ENCODE results near the gene FRAS1. TPM values are rescaled to one million over a fixed set of nuclear protein-coding genes. Genes with fewer than 3 reads are reported as not detected.

The FRAS1 gene
- total and polyA plus RNA-seq, 8 donors: 4.7 to 21.5 (median 14.7) TPM

GRCh38 chr4:78184584-78184983, 127.5 kb downstream of the FRAS1 start:
- no peak for TF ChIP-seq CTCF (IDR thresholded peaks at IDR 0.05)
- ATAC-seq (no peak), DNase-seq (no peak)

DNA sequence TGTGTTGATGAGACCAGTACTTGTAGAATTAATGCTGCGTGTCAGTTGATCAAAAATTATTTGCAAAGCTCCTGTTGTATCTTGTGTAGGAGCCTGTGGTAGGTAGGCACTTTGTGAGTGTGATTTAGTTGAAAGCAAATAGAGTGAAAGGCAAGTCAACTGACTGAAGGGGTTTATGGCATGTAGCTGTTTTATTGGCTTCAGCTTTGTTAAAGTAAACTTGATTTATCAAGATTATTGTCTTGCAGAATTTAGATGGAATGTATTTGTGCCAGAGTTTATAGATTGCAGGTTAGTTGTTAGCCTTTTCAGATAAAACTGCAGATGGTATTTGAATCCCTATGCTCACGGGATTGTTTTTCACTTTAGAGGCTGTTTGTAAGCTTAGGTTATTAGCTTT, 128.0 kb downstream of the FRAS1 start:
- intact Hi-C loops (cut with DNase I): no loop called here
- no peak overlapping the region for H3K4me3 ChIP-seq
- DNase-seq: no peak
- FAIRE-seq: no peak
- no peaks in the 10 kb centered on the region for H3K27me3 ChIP-seq
- no peaks in the 10 kb centered on the region for H3K9me3 ChIP-seq
- H3K27ac ChIP-seq: no peak overlapping the region
- no peaks in the 10 kb centered on the region for H3K36me3 ChIP-seq
- peaks cover 0 to 14% (median 13%) of the 10 kb centered on the region in 3 donors for H3K4me1 ChIP-seq
- ATAC-seq: peak; percentile 16 to 66 (median 46)
- TF ChIP-seq CTCF (IDR thresholded peaks at IDR 0.05): no peak
- 30 to 33% methylated on average over 2 of the region's 2 CpGs for WGBS, 2 donors

More at GRCh38 chr4:78184584-78184983, 127.5 kb downstream of the FRAS1 start:
- peak overlapping the region in 1 of 4 donors; percentile 4 for H3K27ac ChIP-seq
- H3K36me3 ChIP-seq: no peaks in the 10 kb centered on the region
- peaks cover 0 to 16% (median 13%) of the 10 kb centered on the region in 3 donors for H3K4me1 ChIP-seq
- intact Hi-C loops (cut with DNase I): no loop called here
- no peaks in the 10 kb centered on the region for H3K9me3 ChIP-seq
- no peaks in the 10 kb centered on the region for H3K27me3 ChIP-seq
- H3K4me3 ChIP-seq: no peak overlapping the region
- FAIRE-seq: no peak

- FAIRE-seq (no peak), DNase-seq (no peak), ATAC-seq (no peak)
- no peaks in the 10 kb centered on the region for H3K27me3 ChIP-seq
- no peak overlapping the region for H3K4me3 ChIP-seq
- H3K4me1 ChIP-seq: peaks cover 0 to 14% (median 13%) of the 10 kb centered on the region in 3 donors
- intact Hi-C loops (cut with DNase I): no loop called here
- H3K27ac ChIP-seq: no peak overlapping the region
- H3K36me3 ChIP-seq: no peaks in the 10 kb centered on the region
- 59 to 62% methylated on average over 6 of the region's 6 CpGs for WGBS, 2 donors
- no peak for TF ChIP-seq CTCF (IDR thresholded peaks at IDR 0.05)
- H3K9me3 ChIP-seq: no peaks in the 10 kb centered on the region
These were observed 129.7 kb downstream of the FRAS1 start for GRCh38 chr4:78186597-78187543.

DNA sequence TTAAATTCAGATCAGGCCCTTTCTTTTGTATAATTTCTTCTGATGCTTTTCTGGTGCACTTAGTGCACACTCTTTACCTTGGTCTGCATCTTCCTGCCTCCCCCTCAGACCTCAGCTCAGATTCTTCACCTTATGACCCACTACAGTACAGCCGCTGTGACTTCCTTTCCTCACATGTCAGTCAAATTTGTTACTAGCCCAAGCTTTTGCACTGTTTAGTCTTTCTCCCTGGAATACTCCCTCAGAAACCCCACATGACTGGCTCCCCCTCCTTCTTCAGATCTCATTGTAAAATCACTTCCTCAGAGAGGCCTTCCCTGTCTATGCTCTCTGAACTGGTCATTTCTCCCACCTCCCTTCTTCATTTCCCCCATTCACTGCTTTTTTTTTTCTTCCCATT, 132.9 kb downstream of the FRAS1 start:
- H3K4me3 ChIP-seq: no peak overlapping the region
- ATAC-seq (no peak), DNase-seq (no peak), FAIRE-seq (no peak)
- H3K27ac ChIP-seq: no peak overlapping the region
- H3K36me3 ChIP-seq: no peaks in the 10 kb centered on the region
- no peaks in the 10 kb centered on the region for H3K9me3 ChIP-seq
- intact Hi-C loops (cut with DNase I): no loop called here
- no peaks in the 10 kb centered on the region for H3K27me3 ChIP-seq
- H3K4me1 ChIP-seq: peaks cover 0 to 9% (median 5%) of the 10 kb centered on the region in 3 donors
- TF ChIP-seq CTCF (IDR thresholded peaks at IDR 0.05): no peak
- WGBS, 2 donors: 79 to 91% methylated on average over 1 of the region's 1 CpG

DNA sequence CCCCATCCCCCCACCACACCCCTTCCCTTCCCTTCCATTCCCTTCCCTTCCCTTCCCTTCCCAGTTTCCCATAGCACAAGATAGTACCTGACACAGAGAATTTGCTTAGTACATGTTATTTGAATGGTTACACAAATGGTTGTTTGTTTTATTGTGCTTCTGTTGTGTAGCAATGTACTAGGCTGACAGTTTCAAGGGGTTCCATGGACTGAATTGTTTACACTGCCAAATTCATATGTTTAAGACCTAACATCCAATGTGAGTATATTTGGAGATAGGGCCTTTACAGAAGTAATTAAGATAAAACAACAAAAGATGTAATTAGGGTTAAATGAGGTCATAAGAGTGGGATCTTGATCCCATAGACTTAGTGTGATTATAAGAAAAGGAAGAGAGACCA, 133.5 kb downstream of the FRAS1 start:
- Histone ChIP-seq H3K4me1 (peaks cover 0 to 5% (median 5%) of the 10 kb centered on the region in 3 donors), H3K4me3 (no peak overlapping the region), H3K27ac (no peak overlapping the region), H3K27me3 (no peaks in the 10 kb centered on the region), H3K36me3 (no peaks in the 10 kb centered on the region), H3K9me3 (no peaks in the 10 kb centered on the region)
- TF ChIP-seq CTCF (IDR thresholded peaks at IDR 0.05): no peak
- intact Hi-C loops (cut with DNase I): no loop called here
- FAIRE-seq (no peak), DNase-seq (no peak), ATAC-seq (no peak)

Data from pancreas (tissue), 10 donors.